GM12878 (cell line): ENCODE data around the gene HERPUD1. TPM values are rescaled to one million over a fixed set of nuclear protein-coding genes. Genes with fewer than 3 reads are reported as not detected.

Experiments used
- ATF2 ChIP-seq: IDR thresholded peaks from 2 replicates; pipeline ENCODE4 v1.6.1; 2012; ENCODE audit warnings: low read length, inconsistent platforms
- ATF7 ChIP-seq: fragments of 450-650 bp; IDR thresholded peaks from 2 replicates; pipeline ENCODE4 v1.6.1; 2016; ENCODE audit warnings: low read depth, mild to moderate bottlenecking
- BCL11A ChIP-seq: IDR thresholded peaks from 2 replicates; pipeline ENCODE4 v1.6.1; 2011; ENCODE audit warnings: low read depth, low read length
- CUX1 ChIP-seq: IDR thresholded peaks from 2 replicates; pipeline ENCODE4 v1.6.1; 2012; ENCODE audit warnings: improper control_type of control experiment, low read depth, low read length; ENCODE audit not compliant: insufficient replicate concordance
- GATAD2B ChIP-seq: fragments of 450-650 bp; conservative IDR thresholded peaks from 2 replicates; pipeline ENCODE4 v1.6.1; 2017; ENCODE audit warnings: low read depth, mild to moderate bottlenecking, moderate library complexity
- HDGF ChIP-seq: fragments of 450-650 bp; IDR thresholded peaks from 2 replicates; pipeline ENCODE4 v1.6.1; 2016; ENCODE audit warnings: antibody characterized with exemption
- KDM1A ChIP-seq: fragments of 200-600 bp; sonication (generic); IDR thresholded peaks from 2 replicates; pipeline ENCODE4 v1.6.1; 2016; ENCODE audit warnings: borderline replicate concordance
- NFIC ChIP-seq: IDR thresholded peaks from 2 replicates; pipeline ENCODE4 v1.6.1; 2012; ENCODE audit warnings: low read depth, mild to moderate bottlenecking, inconsistent platforms, low read length, moderate library complexity
- NFXL1 ChIP-seq: fragments of 450-650 bp; IDR thresholded peaks from 2 replicates; pipeline ENCODE4 v1.6.1; 2017; ENCODE audit warnings: antibody characterized with exemption, mild to moderate bottlenecking, borderline replicate concordance
- PAX5 ChIP-seq: IDR thresholded peaks from 2 replicates; pipeline ENCODE4 v1.6.1; 2011; ENCODE audit warnings: low read depth, low read length, borderline replicate concordance
- POLR2A ChIP-seq: IDR thresholded peaks from 2 replicates; pipeline ENCODE4 v1.6.1; 2011; ENCODE audit warnings: low read depth, mild to moderate bottlenecking, low read length
- RAD51 ChIP-seq: fragments of 450-650 bp; IDR thresholded peaks from 2 replicates; pipeline ENCODE4 v1.6.1; 2016; ENCODE audit warnings: moderate library complexity, mild to moderate bottlenecking, inconsistent platforms
- RELA ChIP-seq: fragments of 450-650 bp; IDR thresholded peaks from 2 replicates; pipeline ENCODE4 v1.8.0; 2014; ENCODE audit warnings: borderline replicate concordance; ENCODE audit not compliant: partially characterized antibody
- SKIL ChIP-seq: fragments of 450-650 bp; IDR thresholded peaks from 2 replicates; pipeline ENCODE4 v1.6.1; 2017; ENCODE audit warnings: mild to moderate bottlenecking, low read depth, inconsistent platforms; ENCODE audit not compliant: poor library complexity, severe bottlenecking
- SMARCA5 ChIP-seq: fragments of 450-650 bp; IDR thresholded peaks from 2 replicates; pipeline ENCODE4 v1.6.1; 2017; ENCODE audit warnings: mild to moderate bottlenecking
- ZBTB40 ChIP-seq: fragments of 450-650 bp; IDR thresholded peaks from 2 replicates; pipeline ENCODE4 v1.6.1; 2016; ENCODE audit warnings: mild to moderate bottlenecking, moderate library complexity, borderline replicate concordance
- ZNF207 ChIP-seq: fragments of 450-650 bp; IDR thresholded peaks from 2 replicates; pipeline ENCODE4 v1.6.1; 2014; ENCODE audit warnings: antibody characterized with exemption, mild to moderate bottlenecking, borderline replicate concordance
- polyA plus RNA-seq, 11 experiments: library from polyadenylated mRNA; depleted of rRNA in 4 of 11; unstranded in 6 of 11; stranded (reverse) in 5 of 11; fragments of >200 nt; fragmentation: Nextera tagmentation in 4 of 11; fragmentation: Illumina TruSeq in 1 of 11; extraction: Ambion mirVana in 4 of 11; extraction: Trizol in 1 of 11; gene quantifications; 1 replicate in 1 of 11; 2 replicates in 10 of 11; pipeline versions ENCODE4 v1.2.1 to v1.2.3, GENCODE V29; 2011 to 2016; ENCODE audit warnings: inconsistent platforms in 2 of 11, missing spikeins in 2 of 11, low read depth in 1 of 11
- total RNA-seq, 4 experiments: library from RNA; depleted of rRNA in 3 of 4; stranded (reverse); fragments of >200 nt in 3 of 4; fragmentation: Illumina TruSeq in 1 of 4; extraction: Trizol in 1 of 4; gene quantifications; 2 replicates each; pipeline versions ENCODE4 v1.2.1 to v1.2.3, GENCODE V29; 2013 to 2021

HERPUD1 gene
- total and polyA plus RNA-seq, 10 of the 15 experiments (the other 5 are each of a cell fraction or from before 2014, with no cell fraction given), result 32.6 to 212 (median 122) TPM

GRCh38 chr16:56910654-56911539 lies 21.0 kb upstream of the HERPUD1 start (continued):
- TF ChIP-seq HDGF (no peak; the same call in 1 of the 2 replicates), ATF2 (peak; percentile 69; the same call in 1 of the 2 replicates), NFIC (peak; percentile 76), RELA (no peak), PAX5 (peak; percentile 69; the same call in 1 of the 2 replicates), CUX1 (no peak), SKIL (peak; percentile 85), KDM1A (no peak), NFXL1 (no peak), GATAD2B (peak; percentile 45; the same call in 1 of the 2 replicates), BCL11A (peak; percentile 68), ATF7 (peak; percentile 81), SMARCA5 (no peak), POLR2A (no peak), ZBTB40 (no peak), ZNF207 (no peak), RAD51 (no peak)
